SH-SY5Y (cell line): ENCODE measurements around the gene POU2F3.

Source experiments
- GATA2 ChIP-seq: IDR thresholded peaks from 2 replicates; pipeline ENCODE4 v1.6.1; 2011; ENCODE audit warnings: mild to moderate bottlenecking, low read depth, low read length
- GATA3 ChIP-seq: IDR thresholded peaks from 2 replicates; pipeline ENCODE4 v1.6.1; 2011; ENCODE audit warnings: low read depth, mild to moderate bottlenecking, low read length, moderate library complexity

GRCh38 chr11:120248551-120249278, 8.8 kb downstream of the POU2F3 start:
- TF ChIP-seq GATA2 (no peak), GATA3 (no peak)
